HCT116 (cell line): Measurements from ENCODE around the gene LTB4R. TPM values are rescaled to one million over a fixed set of nuclear protein-coding genes. Genes with fewer than 3 reads are reported as not detected.

ENCODE experiments used
- ATAC-seq: fragments of 200-7000 bp; cut with Tn5 transposase; 2 replicates; pipeline ENCODE4 v1.9.1; 2020; ENCODE audit warnings: mild to moderate bottlenecking, moderate library complexity
- BruUV-seq: library from RNA; stranded (reverse); fragments of 400-500 nt; replicated peaks from 2 replicates; lab custom pipeline; 2021; lab: Mats Ljungman, UMichigan
- CTCF ChIA-PET: fragments of 300-600 bp; sonication (Branson Sonifier 250); formaldehyde crosslinking; loops from one replicate; lab custom pipeline; 2021; ENCODE audit warnings: antibody characterized with exemption; lab: Charles Lee
- POLR2A ChIA-PET: fragments of 300-600, 350-600 bp; sonication (Branson Sonifier 250); formaldehyde crosslinking; loops from one replicate; lab custom pipeline; 2021; ENCODE audit warnings: antibody characterized with exemption; lab: Charles Lee
- RAD21 ChIA-PET, 2 experiments: fragments of 300-600 bp; sonication (Branson Sonifier 250); formaldehyde crosslinking; loops; one replicate each; lab custom pipeline; 2023; ENCODE audit warnings: low total read pairs in 2 of 2; ENCODE audit not compliant: uncharacterized antibody in 2 of 2, unreplicated experiment in 2 of 2, low non-redundant PET in 1 of 2; lab: Charles Lee
- DNase-seq: peaks from one replicate; pipeline ENCODE4 v3.0.0-alpha.2; 2010; ENCODE audit warnings: low read depth, low spot score
- H2AFZ ChIP-seq: fragments of 200-600 bp; shearing (Covaris generic), sonication (generic); 2 replicates; pipeline ENCODE4 v1.6.1; 2017; ENCODE audit warnings: low read depth, mixed run types, mixed read lengths, antibody characterized with exemption, low read length; ENCODE audit not compliant: poor library complexity, severe bottlenecking
- H3K27ac ChIP-seq: 2 replicates; pipeline ENCODE4 v1.5.1; 2012; ENCODE audit warnings: low read depth, low read length
- H3K27me3 ChIP-seq: fragments of 200-600 bp; sonication (generic); 2 replicates; pipeline ENCODE4 v1.6.1; 2016; ENCODE audit warnings: mixed run types, low read length, mixed read lengths; ENCODE audit not compliant: insufficient read depth
- H3K36me3 ChIP-seq, 2 experiments: fragments of 200-500 bp in 1 of 2; fragments of 200-600 bp in 1 of 2; sonication (Bioruptor generic) in 1 of 2; sonication (generic) in 1 of 2; 2 replicates each; pipeline versions ENCODE4 v1.5.1 to v1.6.1; 2014 to 2016; ENCODE audit warnings: low read length in 2 of 2, inconsistent platforms in 1 of 2, mixed read lengths in 1 of 2, mixed run types in 1 of 2; ENCODE audit not compliant: insufficient read depth in 2 of 2, control insufficient read depth in 1 of 2
- H3K4me1 ChIP-seq, 2 experiments: fragments of 200-600 bp in 1 of 2; sonication (generic) in 1 of 2; 2 replicates each; pipeline versions ENCODE4 v1.5.1 to v1.6.1; 2012 to 2017; ENCODE audit warnings: low read length in 2 of 2, inconsistent platforms in 1 of 2, mild to moderate bottlenecking in 1 of 2, mixed read lengths in 1 of 2, mixed run types in 1 of 2, moderate library complexity in 1 of 2; ENCODE audit not compliant: insufficient read depth in 2 of 2, control insufficient read depth in 1 of 2
- H3K4me2 ChIP-seq: fragments of 200-600 bp; sonication (generic); 2 replicates; pipeline ENCODE4 v1.6.1; 2017; ENCODE audit warnings: mixed run types, low read length, mixed read lengths
- H3K4me3 ChIP-seq, 2 experiments: fragments of 200-600 bp in 1 of 2; sonication (generic) in 1 of 2; replicated peaks in 1 of 2; 2 replicates each; pipeline ENCODE4 v1.5.1; 2011 to 2016; ENCODE audit warnings: low read length in 2 of 2, control low read depth in 1 of 2, low read depth in 1 of 2, mild to moderate bottlenecking in 1 of 2, mixed read lengths in 1 of 2, mixed run types in 1 of 2
- H3K79me2 ChIP-seq: fragments of 200-600 bp; sonication (generic); 2 replicates; pipeline ENCODE4 v1.6.1; 2017; ENCODE audit warnings: mild to moderate bottlenecking, mixed run types, low read length, moderate library complexity, mixed read lengths; ENCODE audit not compliant: insufficient read depth
- H3K9ac ChIP-seq: fragments of 200-600 bp; sonication (generic); 2 replicates; pipeline ENCODE4 v1.6.1; 2016; ENCODE audit warnings: low read length, mixed read lengths
- H3K9me2 ChIP-seq: fragments of 200-600 bp; sonication (generic), shearing (Covaris generic); 2 replicates; pipeline ENCODE4 v1.6.1; 2017; ENCODE audit warnings: mixed run types, mild to moderate bottlenecking, moderate library complexity; ENCODE audit not compliant: insufficient read depth
- H3K9me3 ChIP-seq, 2 experiments: fragments of 200-500 bp in 1 of 2; fragments of 200-600 bp in 1 of 2; sonication (Bioruptor generic) in 1 of 2; sonication (generic) in 1 of 2; 2 replicates each; pipeline ENCODE4 v1.6.1; 2014 to 2017; ENCODE audit warnings: low read length in 2 of 2, mixed read lengths in 2 of 2, inconsistent platforms in 1 of 2, low read depth in 1 of 2, mild to moderate bottlenecking in 1 of 2, mixed run types in 1 of 2, moderate library complexity in 1 of 2; ENCODE audit not compliant: control insufficient read depth in 1 of 2, insufficient read depth in 1 of 2
- H4K20me1 ChIP-seq: fragments of 200-600 bp; sonication (generic), shearing (Covaris generic); 2 replicates; pipeline ENCODE4 v1.6.1; 2017; ENCODE audit warnings: mixed run types, mild to moderate bottlenecking, moderate library complexity; ENCODE audit not compliant: insufficient read depth
- ATF3 ChIP-seq: IDR thresholded peaks from 2 replicates; pipeline ENCODE4 v1.6.1; 2012
- CBX3 ChIP-seq: IDR thresholded peaks from 2 replicates; pipeline ENCODE4 v1.6.1; 2012; ENCODE audit warnings: low read depth
- CEBPB ChIP-seq: IDR thresholded peaks from 2 replicates; pipeline ENCODE4 v1.6.1; 2012; ENCODE audit warnings: low read depth
- ELF1 ChIP-seq: IDR thresholded peaks from 2 replicates; pipeline ENCODE4 v1.6.1; 2012; ENCODE audit warnings: low read depth, borderline replicate concordance
- EZH2 ChIP-seq: fragments of 200-600 bp; sonication (generic); IDR thresholded peaks from 2 replicates; pipeline ENCODE4 v1.6.1; 2017; ENCODE audit warnings: antibody characterized with exemption, mixed run types
- EZH2phosphoT487 ChIP-seq: fragments of 200-600 bp; IDR thresholded peaks from 2 replicates; pipeline ENCODE4 v1.6.1; 2018; ENCODE audit warnings: antibody characterized with exemption, borderline replicate concordance
- FOSL1 ChIP-seq: IDR thresholded peaks from 2 replicates; pipeline ENCODE4 v1.6.1; 2012; ENCODE audit warnings: low read depth
- POLR2AphosphoS5 ChIP-seq: IDR thresholded peaks from 2 replicates; pipeline ENCODE4 v1.6.1; 2011; ENCODE audit warnings: mild to moderate bottlenecking, low read depth, low read length, moderate library complexity
- RAD21 ChIP-seq: IDR thresholded peaks from 2 replicates; pipeline ENCODE4 v1.6.1; 2012; ENCODE audit warnings: low read depth, mild to moderate bottlenecking
- TCF7L2 ChIP-seq: IDR thresholded peaks from 2 replicates; pipeline ENCODE4 v1.7.0; 2011; ENCODE audit warnings: borderline replicate concordance, inconsistent platforms; ENCODE audit not compliant: insufficient read depth, insufficient read length; ENCODE audit errors: extremely low read depth
- YY1 ChIP-seq: IDR thresholded peaks from 2 replicates; pipeline ENCODE4 v1.6.1; 2011; ENCODE audit warnings: low read length, low read depth, moderate library complexity, mild to moderate bottlenecking; ENCODE audit not compliant: insufficient replicate concordance; ENCODE audit errors: extremely low read depth
- ZFX ChIP-seq: fragments of 450-650 bp; IDR thresholded peaks from 2 replicates; pipeline ENCODE4 v1.6.1; 2017
- ZNF274 ChIP-seq: fragments of 200-500 bp; sonication (Bioruptor generic); IDR thresholded peaks from 2 replicates; pipeline ENCODE4 v1.6.1; 2014; ENCODE audit warnings: mild to moderate bottlenecking, low read depth, low read length, inconsistent platforms
- intact Hi-C: fragments of 100-400 bp; cut with micrococcal nuclease; formaldehyde crosslinking; loops from 2 replicates; pipeline ENCODE4 v1.10.0; 2022
- total RNA-seq: library from RNA; stranded (reverse); gene quantifications from one replicate; pipeline ENCODE4 v1.2.1, GENCODE V29; 2021; ENCODE audit not compliant: unreplicated experiment
- TF ChIP-seq, protein P1 (sequence below): IDR thresholded peaks from 2 replicates; pipeline ENCODE4 v1.6.1; 2011; ENCODE audit warnings: mild to moderate bottlenecking, low read length, moderate library complexity; ENCODE audit not compliant: insufficient replicate concordance; ENCODE audit errors: extremely low read depth
- TF ChIP-seq, protein P2 (sequence below), 3 experiments: fragments of 200-600 bp in 1 of 3; sonication (generic) in 1 of 3; IDR thresholded peaks in 2 of 3; conservative IDR thresholded peaks in 1 of 3; 2 replicates each; pipeline ENCODE4 v1.5.1; 2012 to 2017; ENCODE audit warnings: low read depth in 2 of 3, low read length in 2 of 3, antibody characterized with exemption in 1 of 3, borderline replicate concordance in 1 of 3, control low read depth in 1 of 3, mild to moderate bottlenecking in 1 of 3, mixed read lengths in 1 of 3, mixed run types in 1 of 3, moderate library complexity in 1 of 3; ENCODE audit not compliant: insufficient read depth in 1 of 3

The LTB4R gene
- total RNA-seq, 1 experiment from 2014 or later = 14.8 TPM

DNA sequence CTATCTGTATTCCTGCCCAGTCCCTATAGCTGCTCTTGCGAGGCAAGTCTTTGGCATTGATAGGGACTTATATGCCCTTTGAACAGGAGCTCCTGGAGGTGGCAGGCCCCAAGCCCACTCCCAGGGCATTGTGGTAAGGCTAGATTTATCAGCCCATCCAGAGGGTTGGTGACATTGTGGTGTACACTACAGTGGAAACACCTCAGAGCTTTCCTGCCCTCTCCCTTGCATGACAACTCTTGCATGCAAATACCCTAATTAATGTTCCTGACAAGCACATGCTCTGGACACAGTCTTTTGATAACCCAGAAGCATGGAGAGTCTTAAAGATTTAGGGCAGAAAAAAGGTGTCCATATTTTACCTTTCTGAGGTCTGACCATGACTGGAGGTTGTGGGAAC is 29.3 kb downstream of the LTB4R start:
- no TSS peak for BruUV-seq
- Histone ChIP-seq H3K4me1 (no peaks in the 10 kb centered on the region), H3K27me3 (no peaks in the 10 kb centered on the region), H3K4me2 (no peak overlapping the region), H2AFZ (no peak overlapping the region), H3K9ac (no peak overlapping the region), H3K4me3 (no peak overlapping the region), H3K9me3 (no peaks in the 10 kb centered on the region), H3K27ac (no peak overlapping the region), H3K9me2 (no peaks in the 10 kb centered on the region), H3K79me2 (no peaks in the 10 kb centered on the region), H4K20me1 (no peaks in the 10 kb centered on the region), H3K36me3 (no peaks in the 10 kb centered on the region)
- DNase-seq (no peak), ATAC-seq (no peak)
- CTCF ChIA-PET = interaction anchor here (1.1 kb wide), 1 partner anchor 33 kb away, joined by 3 read pairs; the partner anchor contains the start of gene CIDEB
- intact Hi-C loops = no loop called here
- POLR2A ChIA-PET = no interaction called here
- TF ChIP-seq FOSL1 = no peak
- TF ChIP-seq POLR2AphosphoS5 = no peak
- TF ChIP-seq EZH2phosphoT487 = no peak
- TF ChIP-seq TCF7L2 = no peak
- TF ChIP-seq ATF3 = no peak
- TF ChIP-seq, protein P1, sequence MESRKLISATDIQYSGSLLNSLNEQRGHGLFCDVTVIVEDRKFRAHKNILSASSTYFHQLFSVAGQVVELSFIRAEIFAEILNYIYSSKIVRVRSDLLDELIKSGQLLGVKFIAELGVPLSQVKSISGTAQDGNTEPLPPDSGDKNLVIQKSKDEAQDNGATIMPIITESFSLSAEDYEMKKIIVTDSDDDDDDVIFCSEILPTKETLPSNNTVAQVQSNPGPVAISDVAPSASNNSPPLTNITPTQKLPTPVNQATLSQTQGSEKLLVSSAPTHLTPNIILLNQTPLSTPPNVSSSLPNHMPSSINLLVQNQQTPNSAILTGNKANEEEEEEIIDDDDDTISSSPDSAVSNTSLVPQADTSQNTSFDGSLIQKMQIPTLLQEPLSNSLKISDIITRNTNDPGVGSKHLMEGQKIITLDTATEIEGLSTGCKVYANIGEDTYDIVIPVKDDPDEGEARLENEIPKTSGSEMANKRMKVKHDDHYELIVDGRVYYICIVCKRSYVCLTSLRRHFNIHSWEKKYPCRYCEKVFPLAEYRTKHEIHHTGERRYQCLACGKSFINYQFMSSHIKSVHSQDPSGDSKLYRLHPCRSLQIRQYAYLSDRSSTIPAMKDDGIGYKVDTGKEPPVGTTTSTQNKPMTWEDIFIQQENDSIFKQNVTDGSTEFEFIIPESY = no peak
- no peak for TF ChIP-seq RAD21
- no peak for TF ChIP-seq ZFX
- TF ChIP-seq ELF1 = no peak
- TF ChIP-seq CEBPB = no peak
- no peak for TF ChIP-seq CBX3
- no peak for TF ChIP-seq EZH2
- no peak for TF ChIP-seq ZNF274
- TF ChIP-seq, protein P2, sequence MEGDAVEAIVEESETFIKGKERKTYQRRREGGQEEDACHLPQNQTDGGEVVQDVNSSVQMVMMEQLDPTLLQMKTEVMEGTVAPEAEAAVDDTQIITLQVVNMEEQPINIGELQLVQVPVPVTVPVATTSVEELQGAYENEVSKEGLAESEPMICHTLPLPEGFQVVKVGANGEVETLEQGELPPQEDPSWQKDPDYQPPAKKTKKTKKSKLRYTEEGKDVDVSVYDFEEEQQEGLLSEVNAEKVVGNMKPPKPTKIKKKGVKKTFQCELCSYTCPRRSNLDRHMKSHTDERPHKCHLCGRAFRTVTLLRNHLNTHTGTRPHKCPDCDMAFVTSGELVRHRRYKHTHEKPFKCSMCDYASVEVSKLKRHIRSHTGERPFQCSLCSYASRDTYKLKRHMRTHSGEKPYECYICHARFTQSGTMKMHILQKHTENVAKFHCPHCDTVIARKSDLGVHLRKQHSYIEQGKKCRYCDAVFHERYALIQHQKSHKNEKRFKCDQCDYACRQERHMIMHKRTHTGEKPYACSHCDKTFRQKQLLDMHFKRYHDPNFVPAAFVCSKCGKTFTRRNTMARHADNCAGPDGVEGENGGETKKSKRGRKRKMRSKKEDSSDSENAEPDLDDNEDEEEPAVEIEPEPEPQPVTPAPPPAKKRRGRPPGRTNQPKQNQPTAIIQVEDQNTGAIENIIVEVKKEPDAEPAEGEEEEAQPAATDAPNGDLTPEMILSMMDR (IDR thresholded peaks at IDR 0.05 in 2 of 3, conservative IDR thresholded peaks at IDR 0.05 in 1 of 3; ENCODE audit: borderline replicate concordance in 1 of 3, insufficient read depth in 1 of 3, low read depth in 2 of 3, low read length in 2 of 3) = no peak
- no peak for TF ChIP-seq YY1
- RAD21 ChIA-PET = no interaction called here
